A673 (cell line): ENCODE data around the gene GRIK3.

Source experiments
- CTCF ChIP-seq: fragments of 300-800, 200-600 bp; sonication (generic); conservative IDR thresholded peaks from 2 replicates; pipeline ENCODE4 v1.5.1; 2017; ENCODE audit warnings: low read depth, mild to moderate bottlenecking, antibody characterized with exemption, low read length, moderate library complexity, mixed read lengths
- EZH2 ChIP-seq: fragments of 200-600 bp; sonication (generic); IDR thresholded peaks from 2 replicates; pipeline ENCODE4 v1.6.1; 2017; ENCODE audit warnings: borderline replicate concordance, low read depth, mild to moderate bottlenecking, mixed read lengths, antibody characterized with exemption, low read length; ENCODE audit not compliant: poor library complexity, severe bottlenecking

DNA sequence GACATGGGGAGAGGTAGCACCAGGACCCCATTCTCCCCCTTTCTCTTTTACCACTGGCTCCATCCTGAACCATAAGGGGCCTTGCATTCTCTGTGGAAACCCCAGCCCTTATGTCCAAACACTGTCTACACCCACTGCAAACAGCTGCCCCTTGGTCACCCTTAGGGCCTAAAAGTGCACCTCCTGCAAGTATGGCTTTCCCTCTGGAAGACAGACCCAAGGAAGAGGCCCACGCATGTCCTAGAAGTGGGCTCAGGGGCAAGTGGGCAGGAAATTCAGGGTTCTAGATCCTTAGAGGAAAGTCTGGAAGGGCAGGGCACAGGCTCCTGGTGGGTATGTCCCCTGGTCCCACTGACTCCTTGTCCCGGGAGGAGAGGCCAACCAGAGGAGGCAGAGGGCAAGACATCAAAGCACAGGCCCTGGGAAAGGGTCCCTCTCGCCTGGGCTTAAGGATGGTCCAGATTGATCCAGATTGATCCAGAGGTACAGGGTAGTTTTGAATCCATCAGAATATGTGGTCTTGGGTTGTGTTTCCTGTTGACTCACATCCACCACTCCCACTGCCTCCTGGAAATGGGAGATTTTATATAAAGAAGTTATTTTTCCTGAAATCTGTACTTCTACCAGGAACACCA is 150.9 kb downstream of the GRIK3 start:
- TF ChIP-seq CTCF (no peak), EZH2 (no peak)
